Kidney tubule cell (primary cell): Measurements from ENCODE around the gene TDRD3.
A peak's percentile ranks its signal among the peaks of the same experiment; 100 is the strongest.
"Not testable (repeated sequence)": the region's sequence is repeated elsewhere in the genome, so short reads cannot be mapped to it uniquely, and the experiment has no call there.

ENCODE experiments used
- DNase-seq: peaks from one replicate; pipeline ENCODE4 v3.0.0-alpha.2; 2018; ENCODE audit warnings: low spot score

The TDRD3 gene

GRCh38 chr13:60396783-60397703 lies at the start of gene TDRD3:
TSS of gene TDRD3 (plus strand) at chr13:60397220. CDS start at chr13:60397365, 145 bp downstream.
- DNase-seq: peak; percentile 90

GRCh38 chr13:60347690-60348089 lies 49.3 kb upstream of the TDRD3 start:
- no peak for DNase-seq

- DNase-seq: no peak
Observed at GRCh38 chr13:60348097-60348496, 48.9 kb upstream of the TDRD3 start.

GRCh38 chr13:60351326-60351725 lies 45.7 kb upstream of the TDRD3 start:
- DNase-seq: peak; percentile 65

GRCh38 chr13:60351855-60352615 lies 45.0 kb upstream of the TDRD3 start:
- no peak for DNase-seq

GRCh38 chr13:60352644-60353043 lies 44.4 kb upstream of the TDRD3 start:
- no peak for DNase-seq

GRCh38 chr13:60355056-60355455 lies 42.0 kb upstream of the TDRD3 start:
- no peak for DNase-seq

GRCh38 chr13:60356970-60357369 lies 40.0 kb upstream of the TDRD3 start:
- no peak for DNase-seq

GRCh38 chr13:60358453-60358852 lies 38.6 kb upstream of the TDRD3 start:
- DNase-seq: no peak

- DNase-seq: no peak
Observed at GRCh38 chr13:60363288-60363687, 33.7 kb upstream of the TDRD3 start.

- DNase-seq: peak; percentile 4
Observed at GRCh38 chr13:60369242-60369641, 27.8 kb upstream of the TDRD3 start.

GRCh38 chr13:60370343-60370742 lies 26.7 kb upstream of the TDRD3 start:
- DNase-seq: no peak

GRCh38 chr13:60372141-60372540 lies 24.9 kb upstream of the TDRD3 start:
- no peak for DNase-seq

- DNase-seq: not testable (repeated sequence)
Observed at GRCh38 chr13:60379282-60379681, 17.7 kb upstream of the TDRD3 start.

GRCh38 chr13:60379837-60380565 lies 17.0 kb upstream of the TDRD3 start:
- DNase-seq: peak; percentile 34

GRCh38 chr13:60384911-60385310 lies 12.1 kb upstream of the TDRD3 start:
- no peak for DNase-seq

GRCh38 chr13:60386250-60386649 lies 10.8 kb upstream of the TDRD3 start:
- no peak for DNase-seq

- DNase-seq: no peak
Observed at GRCh38 chr13:60392131-60392530, 4.9 kb upstream of the TDRD3 start.

- DNase-seq: peak; percentile 95
Observed at GRCh38 chr13:60395971-60396782, 843 bp upstream of the TDRD3 start.

GRCh38 chr13:60397704-60398378 lies 821 bp downstream of the TDRD3 start:
- DNase-seq: peak; percentile 72

- DNase-seq: peak; percentile 30
Observed at GRCh38 chr13:60398379-60398891, 1.4 kb downstream of the TDRD3 start.
